HG03159 (cell line): ENCODE measurements around the gene CNTN5.
"Not testable (repeated sequence)": the region's sequence is repeated elsewhere in the genome, so short reads cannot be mapped to it uniquely, and the experiment has no call there.

Experiments used
- ATAC-seq: cut with Tn5 transposase; IDR thresholded peaks from one replicate; pipeline ENCODE4 v1.9.1; 2021; ENCODE audit warnings: mild to moderate bottlenecking, moderate library complexity; ENCODE audit not compliant: unreplicated experiment

CNTN5 gene

DNA sequence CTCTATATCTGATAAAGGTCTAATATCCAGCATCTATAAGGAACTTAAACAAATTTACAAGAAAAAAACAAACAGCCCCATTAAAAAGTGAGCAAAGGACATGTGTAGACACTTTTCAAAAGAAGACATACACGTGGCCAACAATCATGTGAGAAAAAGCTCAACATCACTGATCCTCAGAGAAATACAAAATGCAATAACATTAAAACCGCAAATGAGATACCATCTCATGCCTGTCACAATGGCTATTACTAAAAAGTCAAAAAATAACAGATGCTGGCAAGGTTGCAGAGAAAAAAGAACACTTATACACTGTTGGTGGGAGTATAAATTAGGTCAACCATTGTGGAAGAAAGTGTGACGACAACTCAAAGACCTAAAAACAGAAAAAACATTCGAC, 1253.7 kb downstream of the CNTN5 start:
- not testable (repeated sequence) for ATAC-seq

GRCh38 chr11:100294748-100295147, 1274.0 kb downstream of the CNTN5 start:
- no peak for ATAC-seq

DNA sequence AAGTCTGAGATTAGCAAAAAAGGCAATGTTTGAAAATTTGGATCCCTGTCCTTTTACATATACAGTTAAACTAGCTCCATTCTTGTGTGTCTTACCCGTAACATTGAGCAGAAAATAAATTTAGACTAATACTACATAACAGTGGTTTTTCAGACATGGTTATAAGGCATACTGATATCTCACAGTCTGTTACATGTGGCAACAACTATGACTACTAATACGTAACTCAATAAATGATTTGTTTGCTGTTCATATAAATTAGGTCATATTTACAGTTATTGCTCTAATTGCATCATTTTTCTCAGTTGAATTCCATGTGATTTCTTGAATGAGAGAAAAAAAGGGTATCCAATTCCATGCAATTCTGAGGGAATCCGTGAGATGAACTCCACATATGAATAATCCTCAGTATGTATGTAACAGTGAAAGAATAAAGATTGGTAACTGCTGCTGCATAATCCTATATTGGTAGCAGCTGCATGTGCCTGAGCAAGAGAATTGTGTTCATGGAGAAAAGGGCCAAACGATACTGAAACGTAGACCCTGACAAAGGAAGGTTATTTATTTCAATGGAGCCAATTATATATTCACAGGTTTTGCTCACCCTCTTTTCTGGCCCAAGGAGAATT, 1275.4 kb downstream of the CNTN5 start:
- ATAC-seq: no peak

GRCh38 chr11:100297516-100297915, 1276.8 kb downstream of the CNTN5 start:
- no peak for ATAC-seq

DNA sequence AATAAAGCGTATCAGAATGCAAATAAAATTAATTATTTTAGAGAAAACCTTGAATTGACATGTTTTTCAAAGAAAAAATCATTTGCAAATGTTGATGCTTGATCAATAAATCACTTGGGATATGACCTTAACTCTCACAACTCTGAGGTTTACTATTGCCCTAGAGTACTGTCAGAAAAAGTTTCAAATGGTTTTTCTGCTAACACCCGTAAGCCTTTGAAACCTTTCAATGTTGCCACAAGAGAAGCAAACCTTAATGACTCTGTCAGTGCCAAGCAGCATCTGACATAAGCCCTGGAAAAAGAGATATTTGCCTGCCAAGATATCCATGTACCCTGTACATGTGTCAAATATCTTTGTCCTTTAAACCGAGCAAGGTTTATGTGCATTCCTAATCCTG, 1282.1 kb downstream of the CNTN5 start:
- ATAC-seq: no peak

- ATAC-seq: no peak
Measured at GRCh38 chr11:100303897-100304296, 1283.1 kb downstream of the CNTN5 start.

GRCh38 chr11:100308202-100308601, 1287.5 kb downstream of the CNTN5 start:
- ATAC-seq: no peak

DNA sequence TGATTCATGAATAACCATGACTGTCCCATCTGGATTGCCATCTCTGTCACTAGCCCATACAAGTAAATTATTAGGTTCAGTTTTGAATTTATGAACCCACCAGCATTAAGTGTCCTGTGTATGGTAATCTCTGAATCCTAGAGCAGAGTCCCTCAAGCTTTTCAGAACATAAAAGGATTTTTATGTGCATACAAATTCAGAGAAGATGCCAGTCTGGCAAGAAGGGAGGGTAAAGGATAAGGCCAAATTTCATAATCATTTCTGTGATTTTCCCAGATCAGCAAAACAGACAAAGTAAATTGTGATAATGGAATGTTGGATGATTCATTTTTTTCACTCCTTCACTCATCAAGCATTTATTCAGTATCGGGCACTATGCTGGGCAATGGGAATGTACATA, 1295.2 kb downstream of the CNTN5 start:
- no peak for ATAC-seq

GRCh38 chr11:100316952-100317351, 1296.2 kb downstream of the CNTN5 start:
- ATAC-seq: no peak

- no peak for ATAC-seq
Measured at GRCh38 chr11:100319691-100320090, 1298.9 kb downstream of the CNTN5 start.

DNA sequence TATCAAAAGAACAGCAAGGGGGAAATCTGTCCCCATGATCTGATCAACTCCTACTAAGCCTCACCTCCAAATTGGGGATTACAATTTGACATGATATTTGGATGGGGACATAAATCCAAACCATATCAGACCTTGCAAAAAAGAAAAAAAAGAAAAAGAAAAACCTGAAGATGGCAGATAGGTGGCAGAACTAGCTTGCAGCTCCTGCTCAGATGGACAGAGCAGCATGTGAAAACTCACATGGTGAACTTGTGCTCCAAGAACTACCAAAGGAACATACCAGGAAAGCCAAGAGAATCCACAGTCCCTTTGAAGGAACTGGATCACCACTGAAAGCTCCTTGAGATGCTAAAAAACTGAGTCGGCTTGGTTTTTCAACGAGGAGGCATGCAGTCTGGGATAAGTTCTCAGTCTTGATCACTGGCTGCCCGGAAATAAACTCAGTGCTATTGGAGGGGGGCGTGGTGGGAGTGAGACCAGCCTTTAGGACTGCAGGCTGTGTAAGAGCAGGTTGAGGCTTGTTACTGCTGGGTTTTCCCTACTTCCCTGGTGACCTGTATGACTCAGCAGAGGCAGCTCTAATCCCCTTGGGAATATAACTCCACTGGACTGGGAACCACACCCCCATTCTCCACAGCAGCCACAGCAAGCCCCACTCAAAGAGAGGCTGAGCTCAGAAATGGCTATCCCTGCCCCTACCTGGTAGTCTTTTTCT, 1308.0 kb downstream of the CNTN5 start:
- no peak for ATAC-seq

DNA sequence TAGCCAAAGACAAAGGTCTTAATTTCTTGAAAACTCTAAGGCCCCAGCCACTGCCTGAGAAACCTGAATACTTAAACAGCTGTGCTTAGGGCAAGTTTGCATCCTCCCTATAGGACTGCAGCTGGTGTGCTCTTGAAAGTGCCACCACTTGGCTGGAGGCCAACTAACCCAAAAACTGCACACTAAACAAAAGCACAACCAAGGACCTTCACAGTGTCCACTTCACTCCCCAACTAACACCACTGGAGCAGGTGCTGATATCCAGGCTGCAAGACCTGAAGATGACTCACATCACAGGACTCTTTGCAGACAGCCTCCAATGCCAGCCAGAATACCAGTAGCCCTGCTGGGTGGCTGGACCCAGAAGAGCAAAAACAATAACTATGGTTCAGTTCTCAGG, 1308.6 kb downstream of the CNTN5 start:
- no peak for ATAC-seq

DNA sequence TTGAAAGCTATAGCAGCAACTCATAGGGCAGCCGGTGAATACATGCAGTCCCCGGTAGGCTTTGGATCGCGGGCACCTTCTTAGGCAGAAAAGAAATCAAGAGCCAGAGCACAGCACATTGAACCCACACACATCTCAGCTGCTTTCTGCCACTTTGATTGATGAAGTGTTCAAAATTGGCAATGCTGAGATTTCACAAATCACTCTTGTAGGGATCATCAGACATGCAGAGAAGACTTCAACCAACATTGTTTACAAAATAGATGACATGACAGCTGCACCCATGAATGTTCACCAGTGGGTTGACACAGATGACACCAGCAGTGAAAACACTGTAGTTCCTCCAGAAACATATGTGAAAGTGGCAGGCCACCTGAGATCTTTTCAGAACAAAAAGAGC, 1316.1 kb downstream of the CNTN5 start:
- no peak for ATAC-seq

- ATAC-seq: no peak
Measured at GRCh38 chr11:100338144-100338840, 1317.5 kb downstream of the CNTN5 start.

DNA sequence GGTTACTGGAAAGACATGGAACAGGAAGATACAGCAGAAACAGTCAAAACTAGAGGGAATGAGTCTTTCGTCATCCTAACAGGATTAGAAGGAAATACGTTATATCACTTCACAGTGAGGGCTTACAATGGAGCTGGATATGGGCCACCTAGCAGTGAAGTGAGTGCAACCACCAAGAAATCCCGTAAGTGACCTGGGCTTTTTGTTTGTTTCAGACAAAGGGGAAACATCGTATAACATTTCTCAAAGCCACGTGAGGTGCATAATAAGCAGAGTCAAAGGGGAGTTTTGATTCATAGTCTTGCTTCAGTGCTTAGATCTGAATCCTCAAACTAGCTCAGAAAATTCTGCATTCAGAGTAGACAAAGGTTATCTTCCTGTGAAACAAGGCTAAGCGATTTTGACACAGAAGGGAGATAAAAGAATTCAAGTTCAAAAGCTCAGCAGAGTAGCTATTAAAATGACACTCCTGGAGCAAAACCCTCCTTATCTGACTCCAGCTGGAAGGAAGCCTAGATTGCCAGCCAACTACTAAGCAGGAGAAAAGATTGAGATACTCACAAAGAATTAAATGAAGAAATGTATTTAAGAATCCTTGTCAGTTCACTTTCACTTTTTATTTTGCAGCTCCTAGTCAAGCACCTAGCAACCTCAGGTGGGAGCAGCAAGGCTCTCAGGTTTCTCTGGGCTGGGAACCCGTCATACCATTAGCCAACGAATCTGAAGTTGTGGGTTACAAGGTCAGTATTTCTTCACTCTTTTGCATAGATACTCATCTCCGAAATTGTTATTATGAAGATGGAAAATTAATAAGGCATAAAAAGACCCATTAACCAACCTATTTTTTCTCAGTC, 1319.9 kb downstream of the CNTN5 start:
- ATAC-seq: no peak

GRCh38 chr11:100353083-100353482, 1332.3 kb downstream of the CNTN5 start:
- no peak for ATAC-seq

GRCh38 chr11:100354736-100355135, 1334.0 kb downstream of the CNTN5 start:
- ATAC-seq: no peak

DNA sequence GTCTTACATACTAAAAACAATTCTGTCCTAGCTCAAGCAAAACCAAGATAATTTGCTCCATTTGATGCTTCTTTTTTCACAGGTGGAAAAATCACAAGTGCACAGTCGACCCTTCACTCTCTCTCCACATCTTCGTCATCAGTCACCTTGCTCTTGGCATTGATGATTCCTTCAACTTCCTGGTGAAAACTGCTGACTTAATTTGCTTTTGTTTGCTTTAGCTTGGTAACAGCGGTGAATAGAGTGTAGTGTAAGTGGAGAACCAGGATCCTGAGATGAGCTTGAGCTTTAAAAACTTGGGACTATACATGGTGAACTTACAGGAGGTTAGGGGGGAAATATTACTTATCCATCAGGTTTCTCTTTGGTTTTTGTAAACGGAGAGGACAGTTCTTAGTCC, 1335.3 kb downstream of the CNTN5 start:
- ATAC-seq: no peak

DNA sequence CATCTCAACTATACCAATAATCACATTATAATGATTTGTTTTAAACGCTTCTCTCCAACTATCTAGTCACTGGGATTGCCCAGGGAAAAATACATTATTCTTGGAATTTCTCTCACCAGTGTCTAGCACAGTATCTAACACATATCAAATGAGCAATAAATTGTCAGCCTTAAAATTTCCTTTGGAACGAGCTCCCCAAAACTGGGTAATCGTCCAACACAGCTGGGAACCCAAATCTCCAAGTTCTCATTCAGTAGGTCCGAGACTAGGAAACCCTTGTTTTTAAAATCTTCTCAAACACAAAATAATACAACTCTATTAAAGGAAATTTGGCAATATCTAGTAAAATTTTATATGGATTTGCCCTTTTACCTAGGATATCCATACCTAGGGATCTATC, 1338.5 kb downstream of the CNTN5 start:
- ATAC-seq: no peak

- no peak for ATAC-seq
Measured at GRCh38 chr11:100367892-100368291, 1347.1 kb downstream of the CNTN5 start.

DNA sequence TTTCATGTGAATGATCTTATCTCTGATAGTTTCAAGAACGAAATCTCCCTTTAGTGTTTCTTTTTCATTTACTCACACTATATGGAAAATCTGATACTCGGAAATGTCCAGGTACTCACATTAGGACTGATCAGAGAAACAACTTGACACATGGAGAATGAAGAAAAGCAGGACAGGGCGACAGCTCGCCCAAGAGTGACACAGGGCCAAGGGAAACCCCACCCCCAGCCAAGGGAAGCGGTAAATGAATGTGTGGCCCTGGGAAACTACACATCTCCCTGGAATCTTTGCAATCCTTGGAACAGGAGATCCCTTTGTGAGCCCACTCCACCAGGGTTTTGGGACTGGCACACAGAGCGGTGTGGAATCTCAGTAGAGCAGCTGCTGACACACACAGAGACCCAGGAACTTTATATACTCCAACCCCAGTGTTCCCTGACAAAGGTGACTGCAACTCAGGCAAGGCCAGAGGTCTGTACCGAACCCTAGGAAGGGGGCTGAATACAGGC, 1362.7 kb downstream of the CNTN5 start:
- no peak for ATAC-seq
